Left lung (tissue), 10 donors: ENCODE results near the gene CARD16. TPM values are rescaled to one million over a fixed set of nuclear protein-coding genes. Genes with fewer than 3 reads are reported as not detected.

Experiments used
- ATAC-seq: fragments of 200-7000 bp; cut with Tn5 transposase; one replicate; pipeline ENCODE4 v1.9.1; 2020; ENCODE audit warnings: moderate library complexity
- DNase-seq, 4 donors: peaks; one replicate each; pipeline ENCODE4 v3.0.0-alpha.2; 2013 to 2020
- H3K27ac ChIP-seq, 2 donors: fragments of 200-600 bp; sonication (generic) in 1 of 2; one replicate each; pipeline versions ENCODE4 v1.5.0 to v1.8.0; 2020 to 2021
- H3K27me3 ChIP-seq, 2 donors: fragments of 200-600 bp; sonication (generic) in 1 of 2; one replicate each; pipeline versions ENCODE4 v1.5.0 to v1.8.0; 2020 to 2021
- H3K36me3 ChIP-seq, 2 donors: fragments of 200-600 bp; sonication (generic) in 1 of 2; one replicate each; pipeline versions ENCODE4 v1.5.0 to v1.8.0; 2020 to 2021
- H3K4me1 ChIP-seq, 2 donors: fragments of 200-600 bp; one replicate each; pipeline ENCODE4 v1.8.0; 2021
- H3K4me3 ChIP-seq, 2 donors: fragments of 200-600 bp; sonication (generic) in 1 of 2; one replicate each; pipeline versions ENCODE4 v1.5.0 to v1.8.0; 2020 to 2021; ENCODE audit warnings: mild to moderate bottlenecking in 1 of 2
- H3K9me3 ChIP-seq, 2 donors: fragments of 200-600 bp; sonication (generic) in 1 of 2; one replicate each; pipeline versions ENCODE4 v1.5.0 to v1.8.0; 2020 to 2021
- intact Hi-C, 2 donors: fragments of 100-400 bp; cut with DNase I; formaldehyde crosslinking; loops; one replicate each; pipeline versions ENCODE4 v1.11.2 to v1.14.2; 2022
- polyA plus RNA-seq, 6 donors: library from polyadenylated mRNA; unstranded; fragments of 120-200 nt; gene quantifications; one replicate each; pipeline ENCODE4 v1.2.1, GENCODE V29; 2013; ENCODE audit not compliant: insufficient read length in 6 of 6
- total RNA-seq, 2 donors: library from RNA; stranded (reverse); fragmentation: NEBNext Ultra II Directional; extraction: Animal tissue kit (Norgen Biotek cat#: 25700); gene quantifications; one replicate each; pipeline ENCODE4 v1.2.1, GENCODE V29; 2021
- TF ChIP-seq, protein P1 (sequence below), 2 donors: fragments of 200-600 bp; sonication (generic) in 1 of 2; IDR thresholded peaks; one replicate each; pipeline versions ENCODE4 v1.5.0 to v1.8.0; 2021; ENCODE audit warnings: antibody characterized with exemption in 2 of 2
- donor health status: DM: no; HTN: yes; CAD: no.
- donor health status: DM: no; HTN: no; CAD: no.

The CARD16 gene
- total and polyA plus RNA-seq, 8 donors: 17.7 to 56.3 (median 24.0) TPM

DNA sequence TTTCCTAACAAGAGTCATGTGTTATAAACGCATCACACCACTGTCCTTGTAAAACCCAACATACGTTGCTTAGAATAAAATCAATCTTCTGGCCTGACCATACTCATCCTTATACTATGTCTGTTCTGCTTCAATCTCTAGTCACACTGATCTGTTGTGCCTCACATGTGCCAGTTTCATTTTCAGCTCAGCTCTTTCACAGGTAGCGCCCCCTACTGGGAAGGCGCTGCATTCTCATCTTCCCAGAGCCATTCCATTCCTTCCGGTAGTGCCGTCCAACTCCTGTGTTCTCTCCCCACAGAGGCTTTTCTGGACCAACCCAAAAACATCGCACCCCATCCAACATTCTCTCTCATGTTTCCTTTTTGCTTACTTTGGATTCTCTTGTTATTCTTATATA lies 44.3 kb downstream of the CARD16 start:
- Histone ChIP-seq H3K27ac (no peak overlapping the region), H3K27me3 (no peaks in the 10 kb centered on the region), H3K9me3 (no peaks in the 10 kb centered on the region), H3K36me3 (no peaks in the 10 kb centered on the region), H3K4me1 (no peaks in the 10 kb centered on the region), H3K4me3 (no peak overlapping the region)
- intact Hi-C loops: no loop called here
- peak; percentile 56 for ATAC-seq
- peak in 1 of 4 donors; percentile 55 for DNase-seq
- TF ChIP-seq, protein P1, sequence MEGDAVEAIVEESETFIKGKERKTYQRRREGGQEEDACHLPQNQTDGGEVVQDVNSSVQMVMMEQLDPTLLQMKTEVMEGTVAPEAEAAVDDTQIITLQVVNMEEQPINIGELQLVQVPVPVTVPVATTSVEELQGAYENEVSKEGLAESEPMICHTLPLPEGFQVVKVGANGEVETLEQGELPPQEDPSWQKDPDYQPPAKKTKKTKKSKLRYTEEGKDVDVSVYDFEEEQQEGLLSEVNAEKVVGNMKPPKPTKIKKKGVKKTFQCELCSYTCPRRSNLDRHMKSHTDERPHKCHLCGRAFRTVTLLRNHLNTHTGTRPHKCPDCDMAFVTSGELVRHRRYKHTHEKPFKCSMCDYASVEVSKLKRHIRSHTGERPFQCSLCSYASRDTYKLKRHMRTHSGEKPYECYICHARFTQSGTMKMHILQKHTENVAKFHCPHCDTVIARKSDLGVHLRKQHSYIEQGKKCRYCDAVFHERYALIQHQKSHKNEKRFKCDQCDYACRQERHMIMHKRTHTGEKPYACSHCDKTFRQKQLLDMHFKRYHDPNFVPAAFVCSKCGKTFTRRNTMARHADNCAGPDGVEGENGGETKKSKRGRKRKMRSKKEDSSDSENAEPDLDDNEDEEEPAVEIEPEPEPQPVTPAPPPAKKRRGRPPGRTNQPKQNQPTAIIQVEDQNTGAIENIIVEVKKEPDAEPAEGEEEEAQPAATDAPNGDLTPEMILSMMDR (IDR thresholded peaks at IDR 0.05): peak; percentile 39 to 69

DNA sequence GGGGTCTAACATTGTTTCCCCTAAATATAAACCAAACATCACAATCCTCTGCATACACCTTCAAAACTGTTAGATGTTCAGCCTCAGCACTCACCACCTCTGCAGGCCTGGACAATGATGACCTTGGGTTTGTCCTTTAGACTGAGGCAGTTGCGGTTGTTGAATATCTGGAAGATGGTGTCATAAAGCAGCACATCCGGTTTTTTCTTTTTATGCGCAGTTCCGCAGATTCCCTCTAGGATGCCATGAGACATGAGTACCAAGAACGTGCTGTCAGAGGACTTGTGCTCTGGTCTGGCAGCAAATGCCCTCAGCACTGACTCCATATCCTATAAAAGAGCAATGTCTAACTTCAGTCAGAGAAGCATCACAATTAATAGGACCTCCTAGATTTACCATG lies 45.0 kb downstream of the CARD16 start:
- Histone ChIP-seq H3K27ac (no peak overlapping the region), H3K9me3 (no peaks in the 10 kb centered on the region), H3K4me3 (no peak overlapping the region), H3K4me1 (no peaks in the 10 kb centered on the region), H3K27me3 (no peaks in the 10 kb centered on the region), H3K36me3 (no peaks in the 10 kb centered on the region)
- TF ChIP-seq, protein P1 (IDR thresholded peaks at IDR 0.05): no peak
- DNase-seq: no peak
- ATAC-seq: no peak
- intact Hi-C loops: no loop called here

DNA sequence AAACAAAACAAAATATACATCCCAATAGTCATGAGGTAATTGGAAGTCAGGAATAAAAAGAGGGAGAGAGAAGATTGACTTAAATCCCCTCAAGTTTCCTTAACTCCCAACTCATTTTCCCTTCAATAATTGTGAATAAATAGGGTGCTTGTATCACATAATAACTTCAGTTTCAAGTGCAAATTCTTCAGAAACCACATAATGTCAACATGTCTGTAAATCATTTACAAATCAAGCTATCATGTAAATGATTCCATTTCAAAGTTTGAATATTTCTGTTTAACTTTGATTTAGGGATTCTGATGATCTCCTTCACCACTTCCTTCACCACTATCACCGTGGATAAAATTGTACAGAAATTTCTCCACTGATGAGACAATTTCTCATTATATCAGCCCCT lies 45.4 kb downstream of the CARD16 start:
- no peaks in the 10 kb centered on the region for H3K27me3 ChIP-seq
- no peaks in the 10 kb centered on the region for H3K4me1 ChIP-seq
- DNase-seq: no peak
- intact Hi-C loops: no loop called here
- no peak overlapping the region for H3K4me3 ChIP-seq
- no peaks in the 10 kb centered on the region for H3K36me3 ChIP-seq
- H3K27ac ChIP-seq: no peak overlapping the region
- no peaks in the 10 kb centered on the region for H3K9me3 ChIP-seq
- TF ChIP-seq, protein P1 (IDR thresholded peaks at IDR 0.05): no peak
- ATAC-seq: no peak

DNA sequence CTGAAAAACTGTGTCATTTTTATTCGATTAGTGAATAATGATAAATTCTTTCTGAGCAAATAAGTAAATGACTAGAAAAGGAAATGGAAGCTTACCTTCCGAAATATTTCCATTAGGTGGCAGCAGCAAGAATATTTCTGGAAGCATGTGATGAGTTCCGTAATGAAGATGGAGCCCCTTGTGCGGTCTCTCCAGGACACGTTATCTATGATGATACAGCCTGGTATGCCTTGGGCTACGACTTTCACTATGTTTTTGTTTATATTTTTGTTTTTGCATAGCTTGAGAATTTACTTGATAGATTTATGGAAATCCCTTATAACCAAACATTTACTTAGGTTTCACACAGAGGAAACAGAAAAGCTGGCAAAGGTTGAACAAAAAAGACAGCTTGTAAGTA lies 47.8 kb downstream of the CARD16 start:
- no peak for DNase-seq
- Histone ChIP-seq H3K27ac (no peak overlapping the region), H3K4me1 (no peaks in the 10 kb centered on the region), H3K36me3 (no peaks in the 10 kb centered on the region), H3K9me3 (no peaks in the 10 kb centered on the region), H3K4me3 (no peak overlapping the region), H3K27me3 (no peaks in the 10 kb centered on the region)
- ATAC-seq: no peak
- TF ChIP-seq, protein P1 (IDR thresholded peaks at IDR 0.05): no peak
- intact Hi-C loops: no loop called here

DNA sequence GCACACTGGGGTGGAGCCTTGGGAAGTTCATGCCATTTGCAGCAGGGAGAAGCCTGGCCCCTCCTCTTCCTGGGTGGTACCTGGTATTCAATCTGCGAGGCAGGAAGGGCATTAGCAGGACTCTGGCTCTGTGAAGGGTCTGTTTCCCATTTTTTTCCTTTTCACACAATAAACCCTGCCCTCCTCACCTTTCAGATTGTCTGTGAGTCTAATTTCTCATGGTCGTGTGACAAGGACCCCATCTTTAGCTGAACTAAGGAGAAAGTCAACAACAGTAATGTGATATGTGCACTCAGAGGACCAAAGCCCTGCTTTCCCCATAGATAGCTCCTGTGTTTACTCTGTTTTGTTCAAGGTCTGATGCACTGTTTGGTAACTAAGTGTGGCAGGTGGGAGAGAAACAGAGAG lies 50.1 kb downstream of the CARD16 start:
- Histone ChIP-seq H3K9me3 (no peaks in the 10 kb centered on the region), H3K4me1 (no peaks in the 10 kb centered on the region), H3K36me3 (no peaks in the 10 kb centered on the region), H3K27ac (no peak overlapping the region), H3K27me3 (no peaks in the 10 kb centered on the region), H3K4me3 (no peak overlapping the region)
- no peak for DNase-seq
- ATAC-seq: no peak
- TF ChIP-seq, protein P1 (IDR thresholded peaks at IDR 0.05): no peak
- intact Hi-C loops: no loop called here
